GM12878 (cell line): ENCODE data around the gene LPCAT3. TPM values are rescaled to one million over a fixed set of nuclear protein-coding genes. Genes with fewer than 3 reads are reported as not detected.

Source experiments
- ATAC-seq: fragments of 200-7000 bp; cut with Tn5 transposase; 3 replicates; pipeline ENCODE4 v1.9.1; 2020; ENCODE audit warnings: mild to moderate bottlenecking, moderate library complexity
- BruUV-seq: library from RNA; stranded (reverse); fragments of 400-500 nt; replicated peaks from 2 replicates; lab custom pipeline; 2021; lab: Mats Ljungman, UMichigan
- CTCF ChIA-PET: fragments of 300-600 bp; sonication (Branson Sonifier 250); formaldehyde crosslinking; extraction: SDS; loops from one replicate; lab custom pipeline; 2021; ENCODE audit warnings: inconsistent platforms; lab: Yijun Ruan, JAX
- POLR2A ChIA-PET: fragments of 350-600 bp; formaldehyde crosslinking; extraction: SDS; loops from one replicate; lab custom pipeline; 2021; ENCODE audit warnings: inconsistent platforms; lab: Charles Lee
- RAD21 ChIA-PET: fragments of 300-600 bp; sonication (Branson Sonifier 250); formaldehyde crosslinking; loops from one replicate; lab custom pipeline; 2023; ENCODE audit warnings: antibody characterized with exemption; ENCODE audit not compliant: unreplicated experiment; lab: Charles Lee
- SMC1A ChIA-PET: fragments of 300-600 bp; sonication (Branson Sonifier 250); formaldehyde crosslinking; loops from one replicate; lab custom pipeline; 2023; ENCODE audit not compliant: unreplicated experiment, uncharacterized antibody; lab: Charles Lee
- DNase-seq: peaks from one replicate; pipeline ENCODE4 v3.0.0-alpha.2; 2011; ENCODE audit warnings: low read depth, low spot score
- FAIRE-seq: peaks from 3 replicates; lab custom pipeline; 2011; peaks lifted over from hg19 to GRCh38; lab: Jason Lieb, UNC
- H2AFZ ChIP-seq: 2 replicates; pipeline ENCODE4 v1.6.0; 2011; ENCODE audit warnings: low read depth, low read length, control low read depth; ENCODE audit not compliant: control insufficient read depth
- H3K27ac ChIP-seq: 2 replicates; pipeline ENCODE4 v1.5.1; 2011; ENCODE audit warnings: control low read depth; ENCODE audit not compliant: control insufficient read depth, insufficient read depth
- H3K27me3 ChIP-seq, 2 experiments: replicated peaks in 1 of 2; 2 replicates each; pipeline versions ENCODE4 v1.6.0 to v1.6.1; 2011; ENCODE audit warnings: low read length in 1 of 2; ENCODE audit not compliant: control insufficient read depth in 2 of 2, insufficient read depth in 2 of 2
- H3K36me3 ChIP-seq, 2 experiments: 2 replicates each; pipeline ENCODE4 v1.5.1; 2011; ENCODE audit warnings: low read length in 1 of 2; ENCODE audit not compliant: control insufficient read depth in 2 of 2, insufficient read depth in 2 of 2
- H3K4me1 ChIP-seq: 2 replicates; pipeline ENCODE4 v1.6.1; 2011; ENCODE audit warnings: mild to moderate bottlenecking, low read length, moderate library complexity, mixed read lengths; ENCODE audit not compliant: control insufficient read depth, insufficient read depth
- H3K4me2 ChIP-seq: 2 replicates; pipeline ENCODE4 v1.6.0; 2011; ENCODE audit warnings: control low read depth; ENCODE audit not compliant: control insufficient read depth, insufficient read depth
- H3K4me3 ChIP-seq: fragments of 200-600 bp; sonication (generic); 2 replicates; pipeline ENCODE4 v1.5.1; 2016
- H3K79me2 ChIP-seq: 2 replicates; pipeline ENCODE4 v1.6.0; 2011; ENCODE audit warnings: low read length; ENCODE audit not compliant: control insufficient read depth, insufficient read depth
- H3K9ac ChIP-seq: 2 replicates; pipeline ENCODE4 v1.8.0; 2011; ENCODE audit warnings: low read length, control low read depth, mixed read lengths; ENCODE audit not compliant: control insufficient read depth, insufficient read depth
- H3K9me3 ChIP-seq: replicated peaks from 3 replicates; pipeline ENCODE4 v1.5.1; 2011; ENCODE audit warnings: mild to moderate bottlenecking, low read length; ENCODE audit not compliant: control insufficient read depth, insufficient read depth
- H4K20me1 ChIP-seq: 2 replicates; pipeline ENCODE4 v1.6.0; 2011; ENCODE audit not compliant: control insufficient read depth, insufficient read depth
- KLF5 ChIP-seq: fragments of 450-650 bp; IDR thresholded peaks from 2 replicates; pipeline ENCODE4 v1.6.1; 2014; ENCODE audit warnings: mild to moderate bottlenecking; ENCODE audit not compliant: partially characterized antibody
- MEF2A ChIP-seq: IDR thresholded peaks from 2 replicates; pipeline ENCODE4 v1.6.1; 2011; ENCODE audit warnings: low read depth, mild to moderate bottlenecking, low read length, moderate library complexity; ENCODE audit not compliant: insufficient read depth
- SKIL ChIP-seq: fragments of 450-650 bp; IDR thresholded peaks from 2 replicates; pipeline ENCODE4 v1.6.1; 2017; ENCODE audit warnings: mild to moderate bottlenecking, low read depth, inconsistent platforms; ENCODE audit not compliant: poor library complexity, severe bottlenecking
- WGBS: methylation state at CpG from one replicate; pipeline ENCODE4 v1.1.6; 2016; ENCODE audit warnings: low lambda C conversion rate; ENCODE audit not compliant: insufficient replicate concordance, insufficient coverage; ENCODE audit errors: missing lambda C conversion rate; 5-methylcytosine and 5-hydroxymethylcytosine counted together
- in situ Hi-C: fragments of 300-500 bp; cut with MboI; formaldehyde crosslinking; loops from 9 replicates; pipeline ENCODE4 v1.14.3; 2018; ENCODE audit warnings: mixed read lengths
- intact Hi-C: fragments of 100-400 bp; cut with micrococcal nuclease; formaldehyde crosslinking; loops from one replicate; pipeline ENCODE4 v1.14.2; 2022; ENCODE audit not compliant: unreplicated experiment
- polyA plus RNA-seq, 11 experiments: library from polyadenylated mRNA; depleted of rRNA in 4 of 11; unstranded in 6 of 11; stranded (reverse) in 5 of 11; fragments of >200 nt; fragmentation: Nextera tagmentation in 4 of 11; fragmentation: Illumina TruSeq in 1 of 11; extraction: Ambion mirVana in 4 of 11; extraction: Trizol in 1 of 11; gene quantifications; 1 replicate in 1 of 11; 2 replicates in 10 of 11; pipeline versions ENCODE4 v1.2.1 to v1.2.3, GENCODE V29; 2011 to 2016; ENCODE audit warnings: inconsistent platforms in 2 of 11, missing spikeins in 2 of 11, low read depth in 1 of 11
- total RNA-seq, 4 experiments: library from RNA; depleted of rRNA in 3 of 4; stranded (reverse); fragments of >200 nt in 3 of 4; fragmentation: Illumina TruSeq in 1 of 4; extraction: Trizol in 1 of 4; gene quantifications; 2 replicates each; pipeline versions ENCODE4 v1.2.1 to v1.2.3, GENCODE V29; 2013 to 2021

Gene LPCAT3
- total and polyA plus RNA-seq, 10 of the 15 experiments (the other 5 are each of a cell fraction or from before 2014, with no cell fraction given): 2.6 to 48.3 (median 23.0) TPM

GRCh38 chr12:6964605-6965025, 53.7 kb downstream of the LPCAT3 start:
- no peak for ATAC-seq
- Histone ChIP-seq H2AFZ (no peak overlapping the region; the same call in 1 of the 2 replicates), H3K79me2 (peaks cover 41% of the 10 kb centered on the region), H3K9ac (peak overlapping the region; percentile 39), H3K27me3 (no peaks in the 10 kb centered on the region), H4K20me1 (no peaks in the 10 kb centered on the region), H3K36me3 (peaks cover 35 to 36% of the 10 kb centered on the region in 2 experiments), H3K4me3 (no peak overlapping the region), H3K4me1 (peaks cover 43% of the 10 kb centered on the region)
- intact Hi-C loops: loop anchor here (1.0 to 5.0 kb wide), 2 partner anchors 20 to 148 kb away; partner anchors contain the start of gene C12orf57
- ChIA-PET POLR2A (interaction anchor here (0.6 to 13.5 kb wide), 6 partner anchors 9 to 974 kb away, joined by 3 to 524 read pairs (median 6); partner anchors contain the start of genes C12orf57, PTPN6 and RNU7-1), RAD21 (interaction anchor here (0.6 to 13.5 kb wide), 11 partner anchors 10 to 149 kb away, joined by 3 to 426 read pairs (median 5); partner anchors contain the start of genes C12orf57, C1RL, LPCAT3 and PTPN6)
- DNase-seq: no peak
- in situ Hi-C loops: loop anchor here (5.0 to 25.0 kb wide), 2 partner anchors 148 to 1673 kb away; no protein-coding TSS in a partner anchor
- TF ChIP-seq SKIL (no peak), KLF5 (peak; percentile 19), MEF2A (no peak)
- TF ChIP-seq, all 136 proteins: peak for 1
- H3K9me3 ChIP-seq: no peaks in the 10 kb centered on the region
- H3K27ac ChIP-seq: peak overlapping the region; percentile 64
- WGBS: 46% methylated on average over 8 of the region's 8 CpGs
- SMC1A ChIA-PET: interaction anchor here (0.7 to 13.2 kb wide), 10 partner anchors 10 to 180 kb away, joined by 3 to 395 read pairs (median 3); partner anchors contain the start of genes C12orf57, C1RL, LPCAT3 and PTPN6
- CTCF ChIA-PET: interaction anchor here (0.7 to 13.2 kb wide), 20 partner anchors 10 to 149 kb away, joined by 3 to 645 read pairs (median 4); partner anchors contain the start of genes C12orf57, C1R, C1RL and LPCAT3
- FAIRE-seq: no peak
- H3K4me2 ChIP-seq: no peak overlapping the region; the same call in 1 of the 2 replicates
- no TSS peak for BruUV-seq
